Colon (tissue), 2 donors: ENCODE results near the gene ARHGAP23.
"Not testable (repeated sequence)": the region's sequence is repeated elsewhere in the genome, so short reads cannot be mapped to it uniquely, and the experiment has no call there.

Experiments
- FAIRE-seq: peaks from 2 replicates; lab custom pipeline; 2012; peaks lifted over from hg19 to GRCh38; lab: Jason Lieb, UNC
- donor health status: control.
- donor health status: control.

Gene ARHGAP23

DNA sequence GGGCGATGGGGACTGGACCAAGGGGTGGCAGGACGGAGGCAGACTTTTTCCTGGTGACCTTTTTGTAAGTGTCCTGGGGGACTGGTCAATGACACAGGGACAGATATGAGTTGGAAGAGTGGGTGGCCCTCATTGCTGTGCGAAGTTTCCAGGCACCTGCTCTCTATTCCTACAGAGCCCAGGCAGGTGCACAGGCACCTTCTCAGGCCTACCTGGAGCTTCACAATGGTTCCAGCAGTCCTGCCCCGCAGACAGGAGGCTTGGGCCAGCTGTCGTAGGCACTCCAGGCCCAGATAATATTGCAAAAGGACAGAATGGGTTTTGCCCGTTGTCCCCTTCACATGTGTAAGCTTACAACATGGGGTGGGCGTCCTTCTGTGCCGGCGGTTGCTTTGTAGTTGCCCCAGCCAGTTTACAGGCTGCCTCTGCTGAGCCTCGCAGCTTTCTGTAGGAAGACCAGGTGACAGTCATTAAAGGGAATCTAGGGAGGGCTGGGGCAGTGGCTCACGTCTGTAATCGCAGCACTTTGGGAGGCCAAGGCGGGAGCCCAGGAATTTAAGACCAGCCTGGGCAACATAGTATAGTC is 84.3 kb downstream of the ARHGAP23 start:
- FAIRE-seq = no peak

GRCh38 chr17:38526526-38526925 is 98.3 kb downstream of the ARHGAP23 start:
- not testable (repeated sequence) for FAIRE-seq

DNA sequence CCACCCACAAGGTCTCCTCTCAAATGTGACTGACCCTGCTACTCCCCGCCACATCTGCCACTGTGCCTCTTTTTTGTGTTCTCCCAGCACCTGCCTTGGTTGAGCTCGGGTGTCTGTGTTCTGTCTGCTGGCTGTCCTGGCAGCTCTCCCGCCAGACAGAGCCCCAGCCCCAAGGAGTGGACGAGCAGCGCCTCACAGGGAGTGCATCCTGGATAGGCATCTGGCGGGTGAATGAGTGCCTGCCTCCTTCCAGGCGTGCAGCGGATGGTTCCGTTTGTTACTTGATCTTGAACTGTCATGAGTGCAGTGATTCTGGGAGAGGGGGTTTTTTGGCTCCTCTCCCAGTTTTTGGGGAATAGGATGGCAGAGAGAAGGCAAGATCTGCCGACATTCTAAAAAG is 99.9 kb downstream of the ARHGAP23 start:
- FAIRE-seq = not testable (repeated sequence)

DNA sequence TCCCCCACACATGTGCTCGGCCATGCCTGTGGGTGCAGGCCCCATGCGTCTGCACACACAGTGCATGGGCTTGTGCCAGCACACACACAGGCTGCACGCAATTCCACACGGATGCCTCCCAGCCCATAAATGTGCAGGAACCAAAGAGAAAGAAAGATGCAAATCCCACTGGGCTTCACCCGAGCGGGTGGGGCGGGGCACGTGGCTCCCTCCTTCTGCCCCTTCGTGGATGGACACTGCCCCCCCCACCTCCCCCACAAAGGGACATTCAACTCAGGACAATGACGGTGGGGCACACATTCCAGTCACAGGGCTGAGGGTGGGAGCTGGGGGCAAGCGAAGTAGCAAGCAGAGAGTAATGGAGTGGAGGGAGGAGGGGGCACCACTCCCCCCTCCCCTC is 102.6 kb downstream of the ARHGAP23 start:
- not testable (repeated sequence) for FAIRE-seq

DNA sequence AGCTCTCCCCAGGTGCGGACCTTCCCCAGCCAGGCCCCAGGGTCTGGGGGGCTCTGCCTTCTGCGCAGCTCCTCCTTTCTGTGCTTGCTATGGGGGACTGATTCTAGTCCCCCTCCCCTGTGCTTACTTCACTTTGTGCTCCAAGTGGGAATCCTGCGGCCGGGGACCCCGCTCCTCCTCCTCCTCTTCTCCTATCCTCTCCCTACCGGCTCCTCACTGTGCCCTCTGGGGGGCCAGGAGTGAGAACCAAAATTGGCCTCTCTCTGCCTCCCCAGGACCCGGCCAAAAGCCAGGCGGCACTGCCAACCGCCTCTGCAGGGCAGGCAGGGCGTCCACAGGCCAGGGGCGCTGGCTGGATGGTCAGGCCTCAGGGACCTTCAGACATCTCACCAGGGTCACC is 103.5 kb downstream of the ARHGAP23 start:
- FAIRE-seq = not testable (repeated sequence)

- FAIRE-seq = no peak
These were observed 104.2 kb downstream of the ARHGAP23 start for GRCh38 chr17:38532451-38532850.

- no peak for FAIRE-seq
These were observed 105.0 kb downstream of the ARHGAP23 start for GRCh38 chr17:38533241-38533640.

DNA sequence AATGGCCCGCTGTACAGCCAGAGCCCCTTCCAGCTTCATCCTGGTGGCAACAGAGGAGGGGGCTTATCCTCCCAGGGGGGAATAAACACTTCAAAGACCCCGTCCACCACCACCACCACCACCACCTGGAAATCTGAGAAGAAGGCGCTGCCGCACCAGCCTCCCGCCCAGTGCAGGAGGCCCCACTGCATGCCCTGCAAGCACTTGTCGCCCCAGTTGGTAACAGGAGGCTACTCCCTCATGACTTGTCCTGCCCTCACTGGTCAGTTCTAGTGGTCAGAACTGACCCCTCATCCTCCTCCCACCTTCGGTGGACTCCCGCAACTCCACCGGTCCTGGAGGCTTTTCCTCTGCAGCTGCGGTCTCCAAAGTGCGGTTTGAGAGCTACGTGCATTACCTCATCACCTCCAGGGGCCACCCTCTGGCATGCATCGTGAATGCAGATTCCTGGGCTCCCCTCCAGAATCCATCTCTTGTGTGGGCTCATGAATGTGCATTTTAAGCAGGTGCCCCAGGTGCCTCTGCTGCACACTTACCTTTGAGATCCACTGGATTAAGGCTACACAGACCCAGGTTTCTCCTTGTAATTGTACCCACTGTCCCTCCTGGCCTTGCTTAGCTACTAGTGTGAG is 105.7 kb downstream of the ARHGAP23 start:
- FAIRE-seq = no peak

DNA sequence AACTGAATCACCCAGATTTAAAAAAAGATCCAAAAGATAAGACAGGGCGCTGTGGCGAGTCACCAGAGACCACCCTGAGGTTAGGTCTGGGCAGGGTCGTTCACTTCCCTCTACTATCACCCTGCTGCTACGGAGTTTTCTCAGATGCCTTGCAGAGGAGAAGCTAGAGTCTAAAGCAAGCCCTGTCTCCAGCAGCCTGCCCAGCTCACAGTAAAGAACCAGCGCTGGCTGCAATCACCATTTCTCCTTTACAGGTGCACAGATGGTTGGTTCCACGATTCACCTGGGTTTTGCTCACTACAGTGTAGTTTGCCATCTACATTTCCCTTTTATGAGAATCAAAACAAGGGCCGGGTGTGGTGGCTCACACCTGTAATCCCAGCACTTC is 106.2 kb downstream of the ARHGAP23 start:
- FAIRE-seq = no peak

DNA sequence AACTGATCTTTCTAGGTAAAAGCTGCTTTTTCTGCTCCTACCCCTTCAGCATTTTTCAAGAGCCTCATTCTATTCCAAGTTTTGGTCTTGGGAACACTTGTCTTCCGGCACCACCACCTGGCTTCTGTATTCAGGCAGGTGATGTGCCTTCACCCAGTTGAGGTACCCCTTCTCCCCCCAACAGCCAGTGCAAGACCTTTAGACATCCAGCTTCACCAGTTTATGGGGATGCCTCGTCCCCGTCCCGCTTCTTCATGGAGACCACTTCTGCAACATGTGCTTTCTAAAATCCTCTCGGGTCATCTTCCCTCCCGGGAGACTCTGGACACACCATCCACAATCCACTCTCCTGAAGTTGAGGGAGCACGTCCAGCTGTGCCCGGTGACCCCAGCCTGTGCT is 107.6 kb downstream of the ARHGAP23 start:
- FAIRE-seq = no peak

- no peak for FAIRE-seq
These were observed 108.4 kb downstream of the ARHGAP23 start for GRCh38 chr17:38536661-38537060.

DNA sequence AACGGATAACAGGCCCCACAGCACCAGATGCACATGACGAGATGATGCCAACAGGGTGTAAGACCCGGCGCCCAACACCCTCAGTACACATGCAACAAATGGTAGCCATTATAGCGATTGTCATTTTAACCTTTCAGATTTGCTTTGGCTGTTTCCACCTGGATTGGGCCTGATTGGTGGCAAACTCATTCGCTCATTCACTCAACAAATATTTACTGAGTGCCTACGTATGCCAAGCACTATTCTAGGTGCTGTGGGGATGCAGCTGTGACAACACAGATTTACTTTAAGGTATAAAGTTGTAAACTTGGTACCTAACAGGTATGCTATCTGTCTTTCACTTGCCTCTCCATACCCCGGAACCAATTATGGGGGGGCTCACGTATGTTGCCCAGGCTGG is 110.6 kb downstream of the ARHGAP23 start:
- no peak for FAIRE-seq

GRCh38 chr17:38539386-38539785 is 111.1 kb downstream of the ARHGAP23 start:
- no peak for FAIRE-seq

GRCh38 chr17:38540514-38541045 is 112.3 kb downstream of the ARHGAP23 start:
- FAIRE-seq = no peak

GRCh38 chr17:38541281-38541680 is 113.0 kb downstream of the ARHGAP23 start:
- FAIRE-seq = no peak

DNA sequence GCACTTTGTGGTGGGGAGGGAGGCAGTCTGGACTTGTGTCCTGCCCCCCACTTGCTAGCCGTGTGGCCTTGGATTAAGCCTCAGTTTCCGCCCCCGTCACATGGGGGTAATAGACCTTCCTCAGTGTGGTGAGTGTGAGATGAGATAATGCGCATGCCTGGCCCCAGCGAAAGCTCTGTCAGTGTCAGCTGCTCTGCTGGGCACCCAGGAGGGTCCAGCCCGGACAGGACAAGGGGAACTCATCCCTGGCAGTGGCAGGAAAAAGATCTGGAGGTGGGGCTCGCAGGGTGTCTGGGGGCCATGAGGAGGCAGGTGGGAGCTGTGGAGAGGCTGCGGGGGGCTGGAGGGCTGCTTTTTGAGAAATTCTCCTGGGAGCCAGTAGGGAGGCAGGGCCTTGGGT is 114.0 kb downstream of the ARHGAP23 start:
- no peak for FAIRE-seq

DNA sequence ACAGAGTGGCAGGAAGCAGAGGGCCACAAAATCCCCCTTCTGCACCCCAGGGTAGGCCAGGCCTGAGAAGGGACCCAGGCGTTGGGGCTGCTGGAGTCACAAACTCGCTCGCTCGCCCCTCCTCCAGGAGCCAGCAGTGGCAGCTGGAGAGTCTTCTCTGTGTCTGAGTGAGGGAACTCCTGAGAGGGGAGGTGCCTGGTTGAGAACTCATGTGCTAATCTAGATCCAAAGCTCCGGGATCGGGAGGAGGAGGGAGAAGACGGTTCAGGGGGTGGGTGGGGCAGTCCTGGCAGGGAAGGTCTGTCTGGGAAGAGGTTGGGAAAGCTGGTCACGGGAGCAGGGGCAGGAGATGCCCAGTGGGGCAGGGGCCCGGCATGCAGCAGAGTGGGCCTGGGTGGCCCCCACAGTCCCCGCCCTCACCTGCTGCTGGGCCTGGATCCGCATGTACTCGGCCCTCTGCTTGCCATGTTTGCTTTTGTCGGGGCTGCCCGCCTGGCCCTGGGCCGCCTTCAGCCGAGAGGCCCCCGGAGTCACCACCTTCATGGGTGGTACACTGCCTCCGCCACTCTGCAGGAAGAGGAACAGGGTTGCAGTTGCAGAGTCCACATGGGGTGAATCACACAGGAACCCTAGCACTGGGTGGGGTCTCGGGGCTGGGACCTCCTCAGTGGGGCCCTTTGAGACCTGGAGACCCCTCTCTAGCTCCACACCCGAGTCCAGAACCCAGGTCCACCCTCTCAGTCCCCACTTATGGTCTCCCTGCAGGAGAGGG is 115.3 kb downstream of the ARHGAP23 start:
- FAIRE-seq = no peak

DNA sequence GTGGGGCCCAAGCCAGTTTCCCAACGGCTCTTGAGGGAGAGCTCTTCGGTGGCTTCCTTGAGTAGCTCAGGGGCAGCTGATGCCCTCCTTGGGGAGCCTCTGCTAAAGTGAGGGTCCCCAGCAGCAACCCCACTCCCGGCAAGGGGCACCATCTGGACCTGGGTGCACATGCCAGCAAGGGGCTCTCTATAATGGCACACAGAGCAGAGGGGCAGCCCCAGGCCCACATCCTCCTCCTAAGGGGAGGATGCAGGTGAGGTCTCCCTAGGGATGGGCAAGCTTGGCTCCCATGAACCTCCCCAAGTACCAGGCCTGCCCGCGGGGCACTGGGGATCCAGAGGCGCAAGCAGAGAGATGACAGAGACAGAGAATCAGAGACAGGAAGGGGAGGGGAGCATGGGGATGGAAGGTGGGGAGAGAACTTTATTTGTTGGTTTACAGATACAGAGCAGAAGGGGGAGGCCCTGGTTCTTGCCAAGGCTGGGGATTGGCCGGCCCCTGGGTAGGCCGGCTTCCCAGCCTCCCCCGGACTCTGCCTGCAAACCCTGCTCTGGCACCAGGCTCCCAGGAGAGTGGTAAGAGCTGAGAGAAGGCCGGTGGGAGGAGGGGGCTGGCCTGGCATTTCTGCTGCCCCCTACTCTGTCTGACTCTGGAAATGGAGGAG is 116.0 kb downstream of the ARHGAP23 start:
- FAIRE-seq = no peak

- no peak for FAIRE-seq
These were observed 116.6 kb downstream of the ARHGAP23 start for GRCh38 chr17:38544839-38545209.

- FAIRE-seq = no peak
These were observed 117.4 kb downstream of the ARHGAP23 start for GRCh38 chr17:38545531-38546225.

DNA sequence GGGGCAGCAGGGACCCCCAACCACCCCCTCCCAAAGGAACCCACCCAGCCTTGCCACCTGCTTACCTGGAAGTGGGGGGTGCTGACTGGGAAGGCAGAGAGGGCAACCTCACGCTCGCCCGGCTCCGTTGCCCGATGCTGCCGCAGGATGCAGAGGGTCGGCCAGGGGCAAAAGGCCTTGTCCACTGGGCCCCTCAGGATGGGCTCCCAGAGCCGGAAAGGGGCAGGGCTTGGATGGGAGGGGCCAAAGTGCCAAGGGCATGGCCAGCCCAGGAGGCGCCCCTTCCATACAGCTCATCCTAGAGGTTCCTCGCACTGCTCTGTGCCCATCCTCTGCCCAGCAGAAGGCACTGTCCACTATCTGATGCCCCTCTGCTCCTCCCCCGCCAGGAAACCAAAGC is 118.1 kb downstream of the ARHGAP23 start:
- FAIRE-seq = no peak

DNA sequence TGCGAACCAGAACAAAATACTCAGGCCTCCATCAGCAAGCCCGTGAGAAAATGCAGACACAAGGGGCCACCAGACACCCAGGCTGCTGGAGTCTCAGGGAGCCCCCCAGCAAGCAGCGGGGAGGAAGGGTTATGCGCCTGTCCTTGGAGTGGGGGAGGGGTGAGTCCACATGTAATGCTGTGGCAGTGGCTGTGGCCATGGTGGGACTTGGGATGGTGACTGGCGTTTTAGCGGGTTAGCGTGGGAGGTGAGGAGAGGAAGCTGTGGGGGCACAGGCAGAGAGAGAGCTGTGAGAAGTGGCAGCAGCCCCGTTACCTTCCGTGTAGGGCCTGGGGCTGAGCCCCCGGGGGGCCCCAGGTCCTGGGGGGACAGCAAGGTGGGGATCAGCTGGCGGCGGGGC is 119.2 kb downstream of the ARHGAP23 start:
- FAIRE-seq = no peak
